ENCODE results near the gene ZNF101. TPM values are rescaled to one million over a fixed set of nuclear protein-coding genes. Genes with fewer than 3 reads are reported as not detected.

ZNF101 gene
- total RNA-seq, 2 donors from 2014 or later = 2.2 to 8.3 TPM

DNA sequence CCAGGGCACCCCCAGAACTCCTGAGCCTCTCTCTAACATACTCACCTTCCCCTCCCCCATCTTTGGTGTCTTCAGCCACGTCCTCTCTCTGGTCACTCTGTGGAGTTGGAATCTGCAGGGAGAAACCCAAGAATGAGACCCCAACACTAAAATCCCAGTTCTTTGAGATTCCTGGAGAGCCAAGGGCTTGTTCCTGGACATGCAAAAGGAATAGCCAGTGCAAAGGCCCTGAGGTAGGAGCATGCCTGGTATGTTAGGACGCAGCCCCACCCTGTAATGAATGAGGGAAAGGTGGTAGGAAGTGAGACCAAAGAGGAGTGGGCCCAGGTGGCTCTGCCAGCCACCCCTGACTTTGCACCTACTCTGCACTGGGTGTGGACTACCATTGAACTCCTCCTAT is 38.2 kb upstream of the ZNF101 start:
- Histone ChIP-seq H3K27ac (no peak overlapping the region), H3K27me3 (replicated peaks; ENCODE audit: insufficient read depth) (no peaks in the 10 kb centered on the region), H3K36me3 (peaks cover 16% of the 10 kb centered on the region), H3K4me1 (ENCODE audit: control insufficient read depth in 1 of 2, low read depth in 2 of 2) (peaks cover 4 to 12% of the 10 kb centered on the region in 2 donors), H3K9me3 (no peaks in the 10 kb centered on the region), H3K4me3 (no peak overlapping the region)
- ATAC-seq (ENCODE audit: insufficient number of reproducible peaks, low FRiP score, low read depth) = no peak
- TF ChIP-seq, protein P1, sequence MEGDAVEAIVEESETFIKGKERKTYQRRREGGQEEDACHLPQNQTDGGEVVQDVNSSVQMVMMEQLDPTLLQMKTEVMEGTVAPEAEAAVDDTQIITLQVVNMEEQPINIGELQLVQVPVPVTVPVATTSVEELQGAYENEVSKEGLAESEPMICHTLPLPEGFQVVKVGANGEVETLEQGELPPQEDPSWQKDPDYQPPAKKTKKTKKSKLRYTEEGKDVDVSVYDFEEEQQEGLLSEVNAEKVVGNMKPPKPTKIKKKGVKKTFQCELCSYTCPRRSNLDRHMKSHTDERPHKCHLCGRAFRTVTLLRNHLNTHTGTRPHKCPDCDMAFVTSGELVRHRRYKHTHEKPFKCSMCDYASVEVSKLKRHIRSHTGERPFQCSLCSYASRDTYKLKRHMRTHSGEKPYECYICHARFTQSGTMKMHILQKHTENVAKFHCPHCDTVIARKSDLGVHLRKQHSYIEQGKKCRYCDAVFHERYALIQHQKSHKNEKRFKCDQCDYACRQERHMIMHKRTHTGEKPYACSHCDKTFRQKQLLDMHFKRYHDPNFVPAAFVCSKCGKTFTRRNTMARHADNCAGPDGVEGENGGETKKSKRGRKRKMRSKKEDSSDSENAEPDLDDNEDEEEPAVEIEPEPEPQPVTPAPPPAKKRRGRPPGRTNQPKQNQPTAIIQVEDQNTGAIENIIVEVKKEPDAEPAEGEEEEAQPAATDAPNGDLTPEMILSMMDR (IDR thresholded peaks at IDR 0.05) = no peak
- no peak for DNase-seq (ENCODE audit: low spot score)

DNA sequence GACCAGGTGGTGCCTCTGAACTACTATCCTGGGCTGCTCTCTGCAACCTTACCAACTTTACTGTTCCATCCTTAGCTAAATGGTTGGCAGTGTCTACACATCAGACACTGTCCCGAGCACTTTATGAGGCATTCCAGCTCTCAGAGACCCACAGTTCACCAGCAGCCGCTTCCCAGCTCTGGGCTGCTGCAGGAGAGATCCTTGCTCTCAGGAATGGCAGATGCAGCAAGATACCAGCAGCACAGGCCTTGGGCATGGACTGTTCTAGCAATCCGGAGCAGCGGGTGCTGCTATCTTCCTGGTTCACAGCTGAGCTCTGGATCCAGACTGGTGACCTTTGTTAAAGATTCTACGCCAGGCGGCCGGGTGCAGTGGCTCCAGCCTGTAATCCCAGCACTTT is 37.3 kb upstream of the ZNF101 start:
- H3K9me3 ChIP-seq = no peaks in the 10 kb centered on the region
- ATAC-seq (ENCODE audit: insufficient number of reproducible peaks, low FRiP score, low read depth) = no peak
- TF ChIP-seq, protein P1 (IDR thresholded peaks at IDR 0.05) = no peak
- no peaks in the 10 kb centered on the region for H3K27me3 ChIP-seq (replicated peaks; ENCODE audit: insufficient read depth)
- no peak overlapping the region for H3K4me3 ChIP-seq
- peaks cover 4 to 12% of the 10 kb centered on the region in 2 donors for H3K4me1 ChIP-seq (ENCODE audit: control insufficient read depth in 1 of 2, low read depth in 2 of 2)
- no peak for DNase-seq (ENCODE audit: low spot score)
- H3K27ac ChIP-seq = no peak overlapping the region
- peaks cover 21% of the 10 kb centered on the region for H3K36me3 ChIP-seq

DNA sequence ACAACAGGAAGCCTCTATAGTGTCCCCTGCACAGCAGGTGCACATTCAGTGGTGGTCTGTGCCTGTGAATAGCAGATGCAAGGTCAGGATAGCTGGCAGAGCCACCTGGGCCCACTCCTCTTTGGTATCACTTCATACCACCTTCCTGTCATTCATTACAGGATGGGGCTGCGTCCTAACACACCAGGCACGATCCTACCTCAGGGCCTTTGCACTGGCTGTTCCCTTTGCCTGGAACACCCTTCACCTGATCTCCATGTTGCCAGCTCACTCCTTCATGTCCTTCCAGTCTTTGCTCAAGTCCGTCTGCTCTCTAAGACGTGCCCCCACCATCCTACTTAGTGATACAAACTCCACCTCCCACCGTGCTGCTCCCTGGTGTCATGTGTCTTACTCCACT is 36.0 kb upstream of the ZNF101 start:
- ATAC-seq (ENCODE audit: insufficient number of reproducible peaks, low FRiP score, low read depth) = no peak
- TF ChIP-seq, protein P1 (IDR thresholded peaks at IDR 0.05) = no peak
- H3K4me3 ChIP-seq = no peak overlapping the region
- no peaks in the 10 kb centered on the region for H3K27me3 ChIP-seq (replicated peaks; ENCODE audit: insufficient read depth)
- H3K27ac ChIP-seq = no peak overlapping the region
- H3K36me3 ChIP-seq = peaks cover 21% of the 10 kb centered on the region
- no peak for DNase-seq (ENCODE audit: low spot score)
- H3K4me1 ChIP-seq (ENCODE audit: control insufficient read depth in 1 of 2, low read depth in 2 of 2) = peaks cover 4 to 10% of the 10 kb centered on the region in 2 donors
- no peaks in the 10 kb centered on the region for H3K9me3 ChIP-seq

DNA sequence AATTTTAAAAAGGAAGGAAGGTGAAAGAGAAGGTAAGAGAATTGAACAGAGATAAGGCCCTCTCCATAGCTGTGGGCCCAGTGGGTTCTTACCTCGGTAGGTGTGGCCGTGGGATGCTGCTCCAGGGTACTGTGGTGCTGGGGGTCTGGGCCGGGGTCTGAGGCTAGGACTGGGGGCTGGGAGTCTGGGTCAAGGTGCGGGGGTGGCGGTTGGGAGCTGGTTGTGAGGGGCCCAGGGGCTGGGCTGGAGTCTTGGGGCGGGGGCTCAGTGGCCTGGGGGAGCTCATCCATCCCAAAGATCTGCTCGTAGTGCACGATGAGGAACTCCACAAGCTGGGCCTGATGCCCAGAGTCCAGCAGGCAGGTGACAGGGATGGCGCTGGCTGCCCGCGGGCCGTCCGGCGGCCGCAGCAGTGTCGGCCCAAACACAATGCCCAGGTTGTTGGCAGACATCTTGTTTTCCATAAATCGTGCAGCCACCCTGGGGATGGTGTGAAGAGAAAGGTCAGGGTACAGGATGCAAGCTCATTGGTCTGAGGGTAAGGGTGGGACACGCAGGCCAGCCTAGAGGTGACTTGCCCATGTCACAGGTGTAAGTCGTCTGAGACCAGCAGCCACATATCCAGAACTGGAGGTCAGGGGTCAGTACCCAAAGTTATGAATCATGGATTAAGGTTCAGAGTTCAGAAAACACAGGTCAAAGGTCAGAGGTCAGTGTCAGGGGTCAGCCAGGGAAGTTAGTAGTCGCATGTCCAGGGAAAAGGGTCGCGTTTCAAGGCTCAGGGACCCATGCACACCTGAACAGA is 34.7 kb upstream of the ZNF101 start:
- TF ChIP-seq, protein P1 (IDR thresholded peaks at IDR 0.05) = no peak
- Histone ChIP-seq H3K4me3 (no peak overlapping the region), H3K27ac (no peak overlapping the region), H3K27me3 (replicated peaks; ENCODE audit: insufficient read depth) (no peaks in the 10 kb centered on the region), H3K9me3 (no peaks in the 10 kb centered on the region), H3K4me1 (ENCODE audit: control insufficient read depth in 1 of 2, low read depth in 2 of 2) (no peaks in the 10 kb centered on the region), H3K36me3 (peaks cover 21% of the 10 kb centered on the region)
- no peak for DNase-seq (ENCODE audit: low spot score)
- ATAC-seq (ENCODE audit: insufficient number of reproducible peaks, low FRiP score, low read depth) = no peak

DNA sequence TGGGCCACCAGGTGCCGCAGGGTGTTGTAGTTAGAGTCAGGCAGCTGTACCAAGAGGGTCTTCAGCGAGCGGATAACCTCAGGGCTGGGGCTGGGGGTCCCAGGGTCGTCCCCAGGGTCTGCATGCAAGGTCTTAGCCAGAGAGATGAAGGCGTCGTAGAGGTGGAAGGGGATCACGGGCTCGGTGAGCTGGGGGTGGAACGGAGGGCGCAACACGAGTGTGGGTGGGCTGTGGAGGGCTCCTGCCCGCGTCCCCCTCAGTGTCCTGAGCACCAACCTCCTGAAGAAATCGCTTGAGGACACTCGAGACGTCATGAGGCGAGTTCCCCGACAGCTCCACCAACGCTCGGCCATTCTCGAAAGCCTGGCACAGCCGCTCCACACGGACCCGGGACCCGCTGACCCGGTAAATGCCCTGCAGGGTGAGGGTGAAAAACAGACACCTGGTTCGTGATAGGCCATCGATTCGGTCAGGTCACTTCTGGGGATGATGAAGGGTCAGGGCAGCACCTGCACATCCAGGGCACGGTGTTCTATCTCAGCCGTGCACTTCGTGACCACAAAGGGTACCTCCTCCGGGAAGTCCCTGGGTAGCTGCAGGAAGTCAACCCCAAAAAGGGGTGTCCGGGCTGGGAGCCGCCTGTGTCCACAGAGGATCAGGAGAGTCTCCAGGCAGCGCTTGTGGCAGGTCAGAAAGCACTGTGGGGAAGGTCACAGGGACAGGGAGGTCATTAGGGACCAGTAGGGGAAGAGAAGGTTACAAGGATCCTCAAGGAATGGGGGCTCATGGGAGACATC is 33.9 kb upstream of the ZNF101 start:
- no peak for DNase-seq (ENCODE audit: low spot score)
- H3K27me3 ChIP-seq (replicated peaks; ENCODE audit: insufficient read depth) = no peaks in the 10 kb centered on the region
- peaks cover 21% of the 10 kb centered on the region for H3K36me3 ChIP-seq
- ATAC-seq (ENCODE audit: insufficient number of reproducible peaks, low FRiP score, low read depth) = no peak
- no peaks in the 10 kb centered on the region for H3K4me1 ChIP-seq (ENCODE audit: control insufficient read depth in 1 of 2, low read depth in 2 of 2)
- H3K27ac ChIP-seq = no peak overlapping the region
- TF ChIP-seq, protein P1 (IDR thresholded peaks at IDR 0.05) = no peak
- no peak overlapping the region for H3K4me3 ChIP-seq
- H3K9me3 ChIP-seq = no peaks in the 10 kb centered on the region
